Body of pancreas (tissue), 4 donors: ENCODE data around the gene RP2. TPM values are rescaled to one million over a fixed set of nuclear protein-coding genes. Genes with fewer than 3 reads are reported as not detected.
A peak's percentile ranks its signal among the peaks of the same experiment; 100 is the strongest.

ENCODE experiments used
- ATAC-seq: fragments of 150-250 bp; one replicate; pipeline ENCODE4 v1.9.1; 2016
- DNase-seq, 4 donors: peaks; one replicate each; pipeline ENCODE4 v3.0.0-alpha.2; 2019
- H3K27ac ChIP-seq, 4 donors: fragments of 200-600 bp; sonication (generic); 1 replicate in 3 of 4; 2 replicates in 1 of 4; pipeline versions ENCODE4 v1.5.1 to v1.6.1; 2016 to 2019; ENCODE audit warnings: mild to moderate bottlenecking in 1 of 4, mixed read lengths in 1 of 4, moderate library complexity in 1 of 4
- H3K27me3 ChIP-seq, 2 donors: fragments of 200-600 bp; sonication (generic); one replicate each; pipeline ENCODE4 v1.6.0; 2016; ENCODE audit warnings: mild to moderate bottlenecking in 1 of 2
- H3K36me3 ChIP-seq, 2 donors: fragments of 200-600 bp; sonication (generic); replicated peaks in 1 of 2; 2 replicates each; pipeline ENCODE4 v1.5.1; 2016; ENCODE audit warnings: low read depth in 2 of 2; ENCODE audit not compliant: insufficient read depth in 1 of 2
- H3K4me1 ChIP-seq: fragments of 200-600 bp; sonication (generic); one replicate; pipeline ENCODE4 v1.6.0; 2016
- H3K4me3 ChIP-seq, 2 donors: fragments of 200-600 bp; sonication (generic); 1 replicate in 1 of 2; 2 replicates in 1 of 2; pipeline ENCODE4 v1.5.1; 2016 to 2019
- H3K9me3 ChIP-seq, 3 donors: fragments of 200-600 bp; sonication (generic); 1 replicate in 2 of 3; 2 replicates in 1 of 3; pipeline ENCODE4 v1.5.1; 2016
- POLR2A ChIP-seq, 3 donors: fragments of 450-650 bp; IDR thresholded peaks; one replicate each; pipeline ENCODE4 v1.6.1; 2016; ENCODE audit warnings: antibody characterized with exemption in 3 of 3, mild to moderate bottlenecking in 2 of 3
- WGBS, 2 donors: methylation state at CpG; one replicate each; pipeline ENCODE4 v1.1.5; 2017; 5-methylcytosine and 5-hydroxymethylcytosine counted together
- intact Hi-C: fragments of 100-400 bp; cut with DNase I; formaldehyde crosslinking; loops from one replicate; pipeline ENCODE4 v1.15.1; 2023
- total RNA-seq, 2 donors: library from RNA; depleted of rRNA; stranded (reverse); fragments of >200 nt; gene quantifications; one replicate each; pipeline ENCODE4 v1.1.0, GENCODE V29; 2016
- TF ChIP-seq, protein P1 (sequence below), 7 experiments: fragments of 450-650 bp in 4 of 7; fragments of 200-600 bp in 3 of 7; sonication (generic) in 3 of 7; IDR thresholded peaks; one replicate each; pipeline ENCODE4 v1.5.1; 2016 to 2019; ENCODE audit warnings: antibody characterized with exemption in 7 of 7

The RP2 gene
- total RNA-seq, 2 donors from 2014 or later = 0.99 to 5.7 TPM

DNA sequence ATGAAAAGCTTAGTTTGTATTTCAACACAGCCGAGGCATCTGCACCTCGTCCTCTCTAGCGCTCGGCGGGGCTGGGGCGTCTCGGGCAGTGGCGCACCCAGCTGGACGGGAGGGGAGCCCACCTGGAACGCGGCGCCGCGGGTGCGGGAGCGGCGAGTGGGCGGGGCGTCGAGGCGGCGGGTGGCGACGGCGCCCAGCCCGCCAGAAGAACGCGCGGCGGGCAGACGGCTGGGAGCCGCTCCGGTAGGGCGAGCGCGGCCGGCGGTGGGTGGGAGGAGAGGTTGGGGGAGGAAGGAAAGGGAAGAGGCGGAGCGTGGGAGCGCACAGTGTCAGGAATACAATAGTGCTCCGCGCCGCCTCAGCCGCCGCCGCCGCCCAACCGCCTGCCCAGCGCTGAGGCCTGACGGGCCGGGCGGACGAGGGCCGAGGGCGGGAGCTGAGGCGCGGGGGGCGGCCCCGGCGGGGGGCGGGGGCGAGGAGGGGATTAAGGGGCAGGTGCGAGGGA is 75.3 kb downstream of the RP2 start, which contains the start of gene JADE3:
Gene JADE3 (plus strand): TSS at position 324 of the 505 bp plus-strand sequence. CDS start 72,474 bp downstream, outside the sequence.
- Histone ChIP-seq H3K9me3 (no peaks in the 10 kb centered on the region), H3K4me3 (peak within 1 kb of the TSS; percentile 60), H3K4me1 (peaks cover 18% of the 10 kb centered on the region), H3K36me3 (no peaks in the 10 kb centered on the region), H3K27me3 (no peaks in the 10 kb centered on the region), H3K27ac (peak within 1 kb of the TSS; percentile 56 to 83 (median 72))
- peak; percentile 95 for ATAC-seq
- peak; percentile 79 to 85 (median 81) for DNase-seq
- WGBS, 2 donors = 0% methylated on average over 2 of the region's 64 CpGs; no CpG with 5 or more reads in 1 of the 2 donors
- TF ChIP-seq, protein P1, sequence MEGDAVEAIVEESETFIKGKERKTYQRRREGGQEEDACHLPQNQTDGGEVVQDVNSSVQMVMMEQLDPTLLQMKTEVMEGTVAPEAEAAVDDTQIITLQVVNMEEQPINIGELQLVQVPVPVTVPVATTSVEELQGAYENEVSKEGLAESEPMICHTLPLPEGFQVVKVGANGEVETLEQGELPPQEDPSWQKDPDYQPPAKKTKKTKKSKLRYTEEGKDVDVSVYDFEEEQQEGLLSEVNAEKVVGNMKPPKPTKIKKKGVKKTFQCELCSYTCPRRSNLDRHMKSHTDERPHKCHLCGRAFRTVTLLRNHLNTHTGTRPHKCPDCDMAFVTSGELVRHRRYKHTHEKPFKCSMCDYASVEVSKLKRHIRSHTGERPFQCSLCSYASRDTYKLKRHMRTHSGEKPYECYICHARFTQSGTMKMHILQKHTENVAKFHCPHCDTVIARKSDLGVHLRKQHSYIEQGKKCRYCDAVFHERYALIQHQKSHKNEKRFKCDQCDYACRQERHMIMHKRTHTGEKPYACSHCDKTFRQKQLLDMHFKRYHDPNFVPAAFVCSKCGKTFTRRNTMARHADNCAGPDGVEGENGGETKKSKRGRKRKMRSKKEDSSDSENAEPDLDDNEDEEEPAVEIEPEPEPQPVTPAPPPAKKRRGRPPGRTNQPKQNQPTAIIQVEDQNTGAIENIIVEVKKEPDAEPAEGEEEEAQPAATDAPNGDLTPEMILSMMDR (IDR thresholded peaks at IDR 0.05) = no peak
- peak; percentile 23 to 51 (median 32) for TF ChIP-seq POLR2A (IDR thresholded peaks at IDR 0.05)
- intact Hi-C loops = no loop called here

GRCh38 chrX:46912603-46913491 is 76.0 kb downstream of the RP2 start:
- H3K4me1 ChIP-seq = peaks cover 25% of the 10 kb centered on the region
- DNase-seq (peak; percentile 30 to 63 (median 44)), ATAC-seq (peak; percentile 57)
- peak overlapping the region; percentile 60 for H3K4me3 ChIP-seq
- intact Hi-C loops = no loop called here
- TF ChIP-seq, protein P1 (IDR thresholded peaks at IDR 0.05) = peak; percentile 33 to 55 (median 47)
- no peak for TF ChIP-seq POLR2A (IDR thresholded peaks at IDR 0.05)
- no peaks in the 10 kb centered on the region for H3K27me3 ChIP-seq
- H3K27ac ChIP-seq = peak overlapping the region; percentile 56 to 83 (median 72)
- 0% methylated on average over 10 to 19 of the region's 109 CpGs for WGBS, 2 donors
- H3K9me3 ChIP-seq = no peaks in the 10 kb centered on the region
- no peaks in the 10 kb centered on the region for H3K36me3 ChIP-seq

- no peak for ATAC-seq
- 2% methylated on average over 8 to 14 of the region's 14 CpGs for WGBS, 2 donors
- intact Hi-C loops = no loop called here
These were observed 76.8 kb downstream of the RP2 start for GRCh38 chrX:46913667-46914066.

DNA sequence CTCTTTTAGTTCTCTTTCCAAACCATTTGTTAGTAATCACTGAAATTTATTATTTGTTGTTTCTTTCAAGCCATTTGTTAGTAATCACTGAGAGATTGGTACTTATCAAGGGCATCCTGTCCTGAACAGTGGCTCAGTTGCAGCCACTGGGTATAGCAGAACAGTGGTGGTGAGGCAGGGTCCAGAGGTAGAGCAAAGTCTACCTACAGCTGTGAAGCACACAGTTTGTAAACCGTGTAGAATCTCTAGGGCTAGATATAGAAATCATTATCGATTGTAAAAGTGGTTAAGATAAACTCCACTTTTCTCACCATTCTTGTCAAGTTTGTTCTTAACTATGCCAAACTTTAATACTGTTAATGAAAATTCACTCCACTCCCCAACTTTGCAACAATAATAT is 79.4 kb downstream of the RP2 start:
- WGBS, 2 donors = 29 to 37% methylated on average over 2 of the region's 2 CpGs
- Histone ChIP-seq H3K36me3 (no peaks in the 10 kb centered on the region), H3K27ac (no peak overlapping the region), H3K4me3 (no peak overlapping the region), H3K9me3 (no peaks in the 10 kb centered on the region), H3K27me3 (no peaks in the 10 kb centered on the region), H3K4me1 (peaks cover 38% of the 10 kb centered on the region)
- DNase-seq (no peak), ATAC-seq (no peak)
- TF ChIP-seq, protein P1 (IDR thresholded peaks at IDR 0.05) = no peak
- TF ChIP-seq POLR2A (IDR thresholded peaks at IDR 0.05) = no peak
- intact Hi-C loops = no loop called here

More at GRCh38 chrX:46913667-46914066, 76.8 kb downstream of the RP2 start:
- Histone ChIP-seq H3K9me3 (no peaks in the 10 kb centered on the region), H3K4me3 (peak overlapping the region; percentile 60), H3K36me3 (no peaks in the 10 kb centered on the region), H3K4me1 (peaks cover 30% of the 10 kb centered on the region), H3K27me3 (no peaks in the 10 kb centered on the region), H3K27ac (peak overlapping the region in 3 of 4 donors; percentile 68 to 83 (median 77))
- no peak for TF ChIP-seq POLR2A (IDR thresholded peaks at IDR 0.05)
- TF ChIP-seq, protein P1 (IDR thresholded peaks at IDR 0.05) = no peak
- peak; percentile 20 to 49 (median 36) for DNase-seq
